ENCODE data around the gene FOXP1.

DNA sequence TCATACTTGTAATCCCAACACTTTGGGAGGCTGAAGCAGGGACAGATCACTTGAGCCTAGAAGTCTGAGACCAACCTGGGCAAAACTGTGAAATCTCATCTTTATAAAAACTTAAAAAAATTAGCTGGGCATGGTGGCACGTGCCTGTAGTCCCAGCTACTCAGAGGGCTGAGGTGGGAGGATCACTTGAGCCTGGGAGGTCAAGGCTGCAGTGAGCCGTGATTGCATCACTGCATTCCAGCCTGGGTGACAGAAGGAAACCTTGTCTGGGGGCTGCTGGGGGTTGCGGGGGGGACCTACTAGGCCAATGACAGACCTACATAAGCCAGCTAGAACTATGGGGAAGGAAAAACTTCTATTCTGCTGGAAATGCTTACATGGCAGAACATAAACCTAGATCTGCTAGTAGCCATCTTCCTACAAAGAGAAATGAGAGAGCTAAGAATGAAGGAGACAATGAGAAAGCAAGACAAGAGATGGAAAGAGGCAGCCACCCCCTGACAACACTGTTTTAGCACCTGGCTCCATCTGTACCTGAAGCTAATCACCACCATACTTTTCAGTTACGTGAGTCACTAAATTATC lies 23.9 kb downstream of the FOXP1 start:
- TF ChIP-seq, protein P1, sequence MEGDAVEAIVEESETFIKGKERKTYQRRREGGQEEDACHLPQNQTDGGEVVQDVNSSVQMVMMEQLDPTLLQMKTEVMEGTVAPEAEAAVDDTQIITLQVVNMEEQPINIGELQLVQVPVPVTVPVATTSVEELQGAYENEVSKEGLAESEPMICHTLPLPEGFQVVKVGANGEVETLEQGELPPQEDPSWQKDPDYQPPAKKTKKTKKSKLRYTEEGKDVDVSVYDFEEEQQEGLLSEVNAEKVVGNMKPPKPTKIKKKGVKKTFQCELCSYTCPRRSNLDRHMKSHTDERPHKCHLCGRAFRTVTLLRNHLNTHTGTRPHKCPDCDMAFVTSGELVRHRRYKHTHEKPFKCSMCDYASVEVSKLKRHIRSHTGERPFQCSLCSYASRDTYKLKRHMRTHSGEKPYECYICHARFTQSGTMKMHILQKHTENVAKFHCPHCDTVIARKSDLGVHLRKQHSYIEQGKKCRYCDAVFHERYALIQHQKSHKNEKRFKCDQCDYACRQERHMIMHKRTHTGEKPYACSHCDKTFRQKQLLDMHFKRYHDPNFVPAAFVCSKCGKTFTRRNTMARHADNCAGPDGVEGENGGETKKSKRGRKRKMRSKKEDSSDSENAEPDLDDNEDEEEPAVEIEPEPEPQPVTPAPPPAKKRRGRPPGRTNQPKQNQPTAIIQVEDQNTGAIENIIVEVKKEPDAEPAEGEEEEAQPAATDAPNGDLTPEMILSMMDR (IDR thresholded peaks at IDR 0.05), result no peak
- TF ChIP-seq POLR2A (IDR thresholded peaks at IDR 0.05), result no peak
